SK-N-SH treated with all-trans-retinoic acid at 6 μM for 48 hours (cell line): Measurements from ENCODE around the gene MORC4.
A peak's percentile ranks its signal among the peaks of the same experiment; 100 is the strongest.

Experiments
- ATAC-seq: fragments of 200-7000 bp; cut with Tn5 transposase; 3 replicates; pipeline ENCODE4 v1.9.1; 2020; ENCODE audit warnings: mild to moderate bottlenecking, moderate library complexity
- BACH2 ChIP-seq: fragments of 250-450 bp; sonication (Bioruptor Pico); IDR thresholded peaks from 2 replicates; pipeline ENCODE4 v1.9.0; 2021; ENCODE audit warnings: mild to moderate bottlenecking, borderline replicate concordance
- CREB5 ChIP-seq: fragments of 250-450 bp; sonication (Bioruptor Pico); IDR thresholded peaks from 2 replicates; pipeline ENCODE4 v1.5.1; 2020; ENCODE audit warnings: low read depth, mild to moderate bottlenecking, moderate library complexity
- CSDC2 ChIP-seq: fragments of 250-450 bp; sonication (Bioruptor Pico); IDR thresholded peaks from 2 replicates; pipeline ENCODE4 v1.5.0; 2020; ENCODE audit warnings: mild to moderate bottlenecking, moderate library complexity
- CSRNP3 ChIP-seq: fragments of 250-450 bp; sonication (Bioruptor Pico); IDR thresholded peaks from 2 replicates; pipeline ENCODE4 v1.5.1; 2021; ENCODE audit warnings: mild to moderate bottlenecking, moderate library complexity
- ESRRG ChIP-seq: fragments of 250-450 bp; sonication (Bioruptor Pico); IDR thresholded peaks from 2 replicates; pipeline ENCODE4 v1.6.1; 2021; ENCODE audit warnings: mild to moderate bottlenecking
- GLIS3 ChIP-seq: fragments of 250-450 bp; sonication (Bioruptor Pico); IDR thresholded peaks from 2 replicates; pipeline ENCODE4 v1.5.0; 2020; ENCODE audit warnings: mild to moderate bottlenecking, moderate library complexity
- ISL1 ChIP-seq: fragments of 250-450 bp; sonication (Bioruptor Pico); IDR thresholded peaks from 2 replicates; pipeline ENCODE4 v2.1.2; 2022; ENCODE audit warnings: mild to moderate bottlenecking, moderate library complexity
- OSR1 ChIP-seq: fragments of 250-450 bp; sonication (Bioruptor Pico); IDR thresholded peaks from 2 replicates; pipeline ENCODE4 v1.8.0; 2022; ENCODE audit warnings: moderate library complexity, mild to moderate bottlenecking, inconsistent platforms
- PATZ1 ChIP-seq: fragments of 250-450 bp; sonication (Bioruptor Pico); IDR thresholded peaks from 2 replicates; pipeline ENCODE4 v1.8.0; 2020; ENCODE audit warnings: mild to moderate bottlenecking, moderate library complexity, borderline replicate concordance
- POU6F1 ChIP-seq: fragments of 250-450 bp; sonication (Bioruptor Pico); IDR thresholded peaks from 2 replicates; pipeline ENCODE4 v1.8.0; 2021; ENCODE audit warnings: low read depth, mild to moderate bottlenecking, moderate library complexity, borderline replicate concordance
- PPARA ChIP-seq: fragments of 250-450 bp; sonication (Bioruptor Pico); IDR thresholded peaks from 2 replicates; pipeline ENCODE4 v1.5.0; 2020; ENCODE audit warnings: mild to moderate bottlenecking, borderline replicate concordance
- RARB ChIP-seq: fragments of 250-450 bp; sonication (Bioruptor Pico); IDR thresholded peaks from 2 replicates; pipeline ENCODE4 v1.8.0; 2021; ENCODE audit warnings: mild to moderate bottlenecking, moderate library complexity
- SNAI2 ChIP-seq: fragments of 250-450 bp; sonication (Bioruptor Pico); IDR thresholded peaks from 2 replicates; pipeline ENCODE4 v1.5.0; 2020; ENCODE audit warnings: mild to moderate bottlenecking, moderate library complexity
- TCF4 ChIP-seq: fragments of 250-450 bp; sonication (Bioruptor Pico); IDR thresholded peaks from 2 replicates; pipeline ENCODE4 v1.8.0; 2021; ENCODE audit warnings: mild to moderate bottlenecking, moderate library complexity, borderline replicate concordance
- TOX ChIP-seq: fragments of 250-450 bp; sonication (Bioruptor Pico); IDR thresholded peaks from 2 replicates; pipeline ENCODE4 v1.8.0; 2021; ENCODE audit warnings: mild to moderate bottlenecking, moderate library complexity, borderline replicate concordance
- TSHZ2 ChIP-seq: fragments of 250-450 bp; sonication (Bioruptor Pico); IDR thresholded peaks from 2 replicates; pipeline ENCODE4 v1.5.0; 2020; ENCODE audit warnings: mild to moderate bottlenecking, moderate library complexity
- ZC3H10 ChIP-seq: fragments of 250-450 bp; sonication (Bioruptor Pico); IDR thresholded peaks from 2 replicates; pipeline ENCODE4 v1.5.1; 2021; ENCODE audit warnings: mild to moderate bottlenecking, moderate library complexity
- ZFP30 ChIP-seq: fragments of 450-650 bp; formaldehyde crosslinking; IDR thresholded peaks from 2 replicates; pipeline ENCODE4 v1.5.0; 2022; ENCODE audit warnings: mild to moderate bottlenecking, moderate library complexity
- ZNF565 ChIP-seq: fragments of 450-650 bp; formaldehyde crosslinking; conservative IDR thresholded peaks from 2 replicates; pipeline ENCODE4 v1.5.0; 2020; ENCODE audit warnings: low read depth, mild to moderate bottlenecking, moderate library complexity
- ZNF8 ChIP-seq: fragments of 450-650 bp; formaldehyde crosslinking; IDR thresholded peaks from 2 replicates; pipeline ENCODE4 v1.5.0; 2020; ENCODE audit warnings: mild to moderate bottlenecking, moderate library complexity

Gene MORC4

GRCh38 chrX:106899276-106899675 lies 100.7 kb downstream of the MORC4 start:
- TF ChIP-seq TSHZ2 (no peak), ISL1 (CRISPR knock-in tag) (no peak), ZNF8 (CRISPR knock-in tag) (no peak), TCF4 (CRISPR knock-in tag) (no peak), TOX (CRISPR knock-in tag) (no peak), RARB (CRISPR knock-in tag) (no peak), ZFP30 (CRISPR knock-in tag) (no peak), PPARA (no peak), ZC3H10 (no peak), ZNF565 (CRISPR knock-in tag) (no peak), CSDC2 (CRISPR knock-in tag) (no peak), POU6F1 (CRISPR knock-in tag) (no peak), PATZ1 (no peak), OSR1 (CRISPR knock-in tag) (no peak), SNAI2 (CRISPR knock-in tag) (no peak), CSRNP3 (CRISPR knock-in tag) (no peak), GLIS3 (CRISPR knock-in tag) (no peak)
- ATAC-seq, result no peak

GRCh38 chrX:106898462-106898861 lies 101.5 kb downstream of the MORC4 start:
- peak; percentile 54 for ATAC-seq
- TF ChIP-seq RARB (CRISPR knock-in tag) (no peak), ZC3H10 (no peak), POU6F1 (CRISPR knock-in tag) (no peak), ESRRG (CRISPR knock-in tag) (no peak), BACH2 (CRISPR knock-in tag) (no peak), ZNF8 (CRISPR knock-in tag) (no peak), CREB5 (CRISPR knock-in tag) (no peak), SNAI2 (CRISPR knock-in tag) (no peak), TSHZ2 (no peak)
